ENCODE results near the gene HBQ1. TPM values are rescaled to one million over a fixed set of nuclear protein-coding genes. Genes with fewer than 3 reads are reported as not detected.

HBQ1 gene
- not detected in 2 replicates for total RNA-seq

GRCh38 chr16:180101-180675 lies at the start of gene HBQ1:
Gene HBQ1, plus strand, starts transcription at chr16:180459. Its CDS starts 28 bp downstream, at chr16:180487.

DNA sequence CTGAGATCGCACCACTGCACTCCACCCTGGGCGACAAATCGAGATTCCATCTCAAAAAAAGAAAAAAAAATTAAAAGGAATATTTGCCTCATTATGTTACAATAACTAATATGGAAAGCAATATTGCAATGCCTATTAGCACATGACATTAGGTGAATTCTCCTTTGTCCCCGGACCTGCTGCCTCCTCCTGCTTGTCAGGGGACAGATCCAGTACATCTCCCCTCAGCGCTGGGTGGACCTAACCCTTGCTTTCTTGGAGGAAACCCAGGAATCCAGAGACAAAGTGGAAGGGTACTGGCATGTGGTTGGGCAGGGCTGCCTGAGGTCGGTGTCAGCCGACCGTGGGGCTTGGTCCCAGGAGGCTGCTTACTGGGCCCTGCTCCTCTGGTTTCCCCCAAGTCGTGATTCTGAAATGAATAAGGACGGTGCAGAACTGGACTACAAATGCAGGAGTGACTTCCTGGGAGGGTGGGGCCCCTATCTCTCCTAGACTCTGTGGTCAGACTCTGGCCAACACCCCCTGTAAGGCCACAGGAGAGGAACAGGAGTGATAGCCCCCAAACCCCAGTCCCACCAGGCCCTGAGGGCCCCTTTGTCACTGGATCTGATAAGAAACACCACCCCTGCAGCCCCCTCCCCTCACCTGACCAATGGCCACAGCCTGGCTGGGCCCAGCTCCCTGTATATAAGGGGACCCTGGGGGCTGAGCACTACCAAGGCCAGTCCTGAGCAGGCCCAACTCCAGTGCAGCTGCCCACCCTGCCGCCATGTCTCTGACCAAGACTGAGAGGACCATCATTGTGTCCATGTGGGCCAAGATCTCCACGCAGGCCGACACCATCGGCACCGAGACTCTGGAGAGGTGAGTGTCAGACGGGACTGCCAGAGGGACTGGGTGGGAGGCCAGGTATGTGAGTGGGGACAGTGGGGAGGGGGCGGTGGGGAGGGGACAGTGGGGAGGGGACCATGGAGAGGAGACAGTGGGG lies 27.8 kb upstream of the HBQ1 start, which contains the start of gene HBZ:
HBZ (plus strand) TSS at position 504 of the 988 bp plus-strand sequence; CDS start at position 770, 266 bp downstream.

GRCh38 chr16:165539-166374 lies 14.5 kb upstream of the HBQ1 start, which contains the start of gene HBM:
Gene HBM, plus strand, starts transcription at chr16:165978. Its CDS starts 20 bp downstream, at chr16:165998.

GRCh38 chr16:172374-172941 lies 7.8 kb upstream of the HBQ1 start, which contains the start of gene HBA2:
Gene HBA2, plus strand, starts transcription at chr16:172876. Its CDS starts 37 bp downstream, at chr16:172913.

DNA sequence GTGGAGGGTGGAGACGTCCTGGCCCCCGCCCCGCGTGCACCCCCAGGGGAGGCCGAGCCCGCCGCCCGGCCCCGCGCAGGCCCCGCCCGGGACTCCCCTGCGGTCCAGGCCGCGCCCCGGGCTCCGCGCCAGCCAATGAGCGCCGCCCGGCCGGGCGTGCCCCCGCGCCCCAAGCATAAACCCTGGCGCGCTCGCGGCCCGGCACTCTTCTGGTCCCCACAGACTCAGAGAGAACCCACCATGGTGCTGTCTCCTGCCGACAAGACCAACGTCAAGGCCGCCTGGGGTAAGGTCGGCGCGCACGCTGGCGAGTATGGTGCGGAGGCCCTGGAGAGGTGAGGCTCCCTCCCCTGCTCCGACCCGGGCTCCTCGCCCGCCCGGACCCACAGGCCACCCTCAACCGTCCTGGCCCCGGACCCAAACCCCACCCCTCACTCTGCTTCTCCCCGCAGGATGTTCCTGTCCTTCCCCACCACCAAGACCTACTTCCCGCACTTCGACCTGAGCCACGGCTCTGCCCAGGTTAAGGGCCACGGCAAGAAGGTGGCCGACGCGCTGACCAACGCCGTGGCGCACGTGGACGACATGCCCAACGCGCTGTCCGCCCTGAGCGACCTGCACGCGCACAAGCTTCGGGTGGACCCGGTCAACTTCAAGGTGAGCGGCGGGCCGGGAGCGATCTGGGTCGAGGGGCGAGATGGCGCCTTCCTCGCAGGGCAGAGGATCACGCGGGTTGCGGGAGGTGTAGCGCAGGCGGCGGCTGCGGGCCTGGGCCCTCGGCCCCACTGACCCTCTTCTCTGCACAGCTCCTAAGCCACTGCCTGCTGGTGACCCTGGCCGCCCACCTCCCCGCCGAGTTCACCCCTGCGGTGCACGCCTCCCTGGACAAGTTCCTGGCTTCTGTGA lies 3.5 kb upstream of the HBQ1 start, which contains the start of gene HBA1:
HBA1 (plus strand) TSS at position 204 of the 906 bp plus-strand sequence; CDS start at position 241, 37 bp downstream.

GRCh38 chr16:228852-229730 lies 48.8 kb downstream of the HBQ1 start, which contains the start of gene LUC7L:
Gene LUC7L, minus strand, starts transcription at chr16:229449. Its CDS starts 110 bp downstream, at chr16:229339.

Other genes starting within 250 kb of the HBQ1 start
- 2.4 and 3.6 TPM in 2 replicates for gene POLR3K, start 126.9 kb upstream of the HBQ1 start, total RNA-seq
- 21.6 and 22.4 TPM in 2 replicates for gene SNRNP25, start 126.6 kb upstream of the HBQ1 start, total RNA-seq
- gene RHBDF1, start 107.8 kb upstream of the HBQ1 start, total RNA-seq, result 49.1 and 57.4 TPM in 2 replicates
- gene MPG, start 102.2 kb upstream of the HBQ1 start, total RNA-seq, result 228 and 320 TPM in 2 replicates
- gene NPRL3, start 41.8 kb upstream of the HBQ1 start, total RNA-seq, result 8.3 and 27.8 TPM in 2 replicates
- gene HBZ, start 27.8 kb upstream of the HBQ1 start, total RNA-seq, result not detected in 2 replicates
- gene HBM, start 14.5 kb upstream of the HBQ1 start, total RNA-seq, result not detected in 2 replicates
- gene HBA2, start 7.6 kb upstream of the HBQ1 start, total RNA-seq, result 6.0 TPM in 1 of 2 replicates, not detected in the other
- gene HBA1, start 3.8 kb upstream of the HBQ1 start, total RNA-seq, result 1.9 TPM in 1 of 2 replicates, not detected in the other
- 20.9 and 44.8 TPM in 2 replicates for gene LUC7L, start 49.0 kb downstream of the HBQ1 start, total RNA-seq
- gene FAM234A, start 54.4 kb downstream of the HBQ1 start, total RNA-seq, result 74.6 and 138 TPM in 2 replicates
- gene RGS11, start 95.5 kb downstream of the HBQ1 start, total RNA-seq, result 0.94 and 3.4 TPM in 2 replicates
- gene ARHGDIG, start 100.1 kb downstream of the HBQ1 start, total RNA-seq, result 2.8 TPM in 1 of 2 replicates, not detected in the other
- gene PDIA2, start 102.7 kb downstream of the HBQ1 start, total RNA-seq, result 0.09 and 0.12 TPM in 2 replicates
- gene AXIN1, start 172.3 kb downstream of the HBQ1 start, total RNA-seq, result 17.3 and 18.3 TPM in 2 replicates
- 86.1 and 88.2 TPM in 2 replicates for gene MRPL28, start 190.1 kb downstream of the HBQ1 start, total RNA-seq
- gene PGAP6, start 201.5 kb downstream of the HBQ1 start, total RNA-seq, result 56.3 and 67.3 TPM in 2 replicates
- gene NME4, start 216.7 kb downstream of the HBQ1 start, total RNA-seq, result 169 and 171 TPM in 2 replicates
- gene DECR2, start 221.4 kb downstream of the HBQ1 start, total RNA-seq, result 16.6 and 19.5 TPM in 2 replicates
- gene RAB11FIP3, start 245.2 kb downstream of the HBQ1 start, total RNA-seq, result 26.7 and 36.1 TPM in 2 replicates

Measured in pericardium fibroblast (primary cell).